Skeletal muscle tissue (tissue), 4 donors: ENCODE data around the gene TMEM79. TPM values are rescaled to one million over a fixed set of nuclear protein-coding genes. Genes with fewer than 3 reads are reported as not detected.

ENCODE experiments used
- H3K27ac ChIP-seq: one replicate; pipeline ENCODE4 v1.7.0; 2013; ENCODE audit warnings: mild to moderate bottlenecking, low read depth, low read length, inconsistent platforms
- H3K27me3 ChIP-seq, 3 donors: one replicate each; pipeline ENCODE4 v1.7.0; 2013; ENCODE audit warnings: low read length in 3 of 3; ENCODE audit not compliant: control insufficient read depth in 3 of 3, insufficient read depth in 3 of 3
- H3K36me3 ChIP-seq, 3 donors: one replicate each; pipeline ENCODE4 v1.7.0; 2013; ENCODE audit warnings: low read length in 3 of 3; ENCODE audit not compliant: control insufficient read depth in 3 of 3, insufficient read depth in 3 of 3
- H3K4me1 ChIP-seq, 3 donors: one replicate each; pipeline ENCODE4 v1.7.0; 2013; ENCODE audit warnings: low read length in 3 of 3, mild to moderate bottlenecking in 3 of 3; ENCODE audit not compliant: control insufficient read depth in 3 of 3, insufficient read depth in 3 of 3
- H3K4me3 ChIP-seq, 3 donors: one replicate each; pipeline ENCODE4 v1.7.0; 2013; ENCODE audit warnings: low read length in 3 of 3
- H3K9ac ChIP-seq, 3 donors: one replicate each; pipeline ENCODE4 v1.7.0; 2013; ENCODE audit warnings: low read length in 3 of 3, mild to moderate bottlenecking in 3 of 3, moderate library complexity in 2 of 3, low read depth in 1 of 3
- H3K9me3 ChIP-seq, 3 donors: one replicate each; pipeline ENCODE4 v1.7.0; 2013; ENCODE audit warnings: low read length in 3 of 3; ENCODE audit not compliant: control insufficient read depth in 3 of 3
- total RNA-seq: library from RNA; depleted of rRNA; stranded (reverse); fragments of >200 nt; gene quantifications from one replicate; pipeline ENCODE4 v1.2.3, GENCODE V29; 2014
- donor health status: Osteomylitis.

Gene TMEM79
- total RNA-seq, 1 donor from 2014 or later, result 4.2 TPM

GRCh38 chr1:156293098-156293434, 8.9 kb downstream of the TMEM79 start:
- Histone ChIP-seq H3K4me1 (peaks cover 16 to 29% (median 17%) of the 10 kb centered on the region in 3 donors), H3K27ac (no peak overlapping the region), H3K36me3 (peaks cover 0 to 11% (median 9%) of the 10 kb centered on the region in 3 donors), H3K27me3 (no peaks in the 10 kb centered on the region), H3K9me3 (no peaks in the 10 kb centered on the region), H3K9ac (no peak overlapping the region), H3K4me3 (no peak overlapping the region)

- no peak overlapping the region for H3K27ac ChIP-seq
- H3K36me3 ChIP-seq, result peaks cover 0 to 11% (median 7%) of the 10 kb centered on the region in 3 donors
- H3K4me3 ChIP-seq, result no peak overlapping the region
- H3K27me3 ChIP-seq, result no peaks in the 10 kb centered on the region
- H3K4me1 ChIP-seq, result peaks cover 16 to 29% (median 17%) of the 10 kb centered on the region in 3 donors
- H3K9ac ChIP-seq, result no peak overlapping the region
- H3K9me3 ChIP-seq, result no peaks in the 10 kb centered on the region
These were observed 9.8 kb downstream of the TMEM79 start for GRCh38 chr1:156293895-156294294.

- peak within 1 kb of the TSS; percentile 82 to 94 (median 92) for H3K9ac ChIP-seq
- H3K4me3 ChIP-seq, result peak within 1 kb of the TSS; percentile 82 to 95 (median 91)
- H3K9me3 ChIP-seq, result no peaks in the 10 kb centered on the region
- H3K36me3 ChIP-seq, result peaks cover 0 to 11% (median 7%) of the 10 kb centered on the region in 3 donors
- H3K27ac ChIP-seq, result peak within 1 kb of the TSS; percentile 32
- H3K4me1 ChIP-seq, result peaks cover 16 to 29% (median 17%) of the 10 kb centered on the region in 3 donors
- H3K27me3 ChIP-seq, result no peaks in the 10 kb centered on the region
These were observed 11.3 kb downstream of the TMEM79 start, which contains the start of gene GLMP for GRCh38 chr1:156295391-156295947. TSS of gene GLMP (minus strand) at chr1:156295679. CDS start at chr1:156295645, 34 bp downstream.

GRCh38 chr1:156298852-156299357, 14.8 kb downstream of the TMEM79 start, which contains the start of gene VHLL:
TSS of gene VHLL (minus strand) at chr1:156299307. CDS start at chr1:156299189, 118 bp downstream.
- peaks cover 0 to 5% (median 0%) of the 10 kb centered on the region in 3 donors for H3K36me3 ChIP-seq
- H3K9ac ChIP-seq, result no peak within 1 kb of the TSS
- no peaks in the 10 kb centered on the region for H3K9me3 ChIP-seq
- H3K4me1 ChIP-seq, result peaks cover 8 to 18% (median 8%) of the 10 kb centered on the region in 3 donors
- no peak within 1 kb of the TSS for H3K27ac ChIP-seq
- no peak within 1 kb of the TSS for H3K4me3 ChIP-seq
- H3K27me3 ChIP-seq, result no peaks in the 10 kb centered on the region

GRCh38 chr1:156303241-156303640, 19.1 kb downstream of the TMEM79 start:
- H3K36me3 ChIP-seq, result peaks cover 9 to 12% (median 10%) of the 10 kb centered on the region in 3 donors
- H3K27ac ChIP-seq, result no peak overlapping the region

GRCh38 chr1:156305215-156305614, 21.1 kb downstream of the TMEM79 start:
- no peak overlapping the region for H3K27ac ChIP-seq
- no peak overlapping the region for H3K4me3 ChIP-seq
- H3K9me3 ChIP-seq, result no peaks in the 10 kb centered on the region
- no peak overlapping the region for H3K9ac ChIP-seq
- H3K36me3 ChIP-seq, result peaks cover 20 to 31% (median 26%) of the 10 kb centered on the region in 3 donors
- no peaks in the 10 kb centered on the region for H3K4me1 ChIP-seq
- no peaks in the 10 kb centered on the region for H3K27me3 ChIP-seq

More at GRCh38 chr1:156303241-156303640, 19.1 kb downstream of the TMEM79 start:
- Histone ChIP-seq H3K9ac (no peak overlapping the region), H3K4me1 (no peaks in the 10 kb centered on the region), H3K27me3 (no peaks in the 10 kb centered on the region), H3K9me3 (no peaks in the 10 kb centered on the region), H3K4me3 (no peak overlapping the region)

- Histone ChIP-seq H3K9ac (no peak overlapping the region), H3K4me1 (peaks cover 0 to 5% (median 0%) of the 10 kb centered on the region in 3 donors), H3K27ac (no peak overlapping the region), H3K36me3 (peaks cover 36 to 57% (median 51%) of the 10 kb centered on the region in 3 donors), H3K4me3 (no peak overlapping the region), H3K9me3 (no peaks in the 10 kb centered on the region), H3K27me3 (no peaks in the 10 kb centered on the region)
These were observed 24.0 kb downstream of the TMEM79 start for GRCh38 chr1:156308078-156308477.

GRCh38 chr1:156310962-156311361, 26.8 kb downstream of the TMEM79 start:
- H3K36me3 ChIP-seq, result peaks cover 38 to 72% (median 69%) of the 10 kb centered on the region in 3 donors

GRCh38 chr1:156316909-156317308, 32.8 kb downstream of the TMEM79 start:
- Histone ChIP-seq H3K27ac (no peak overlapping the region), H3K36me3 (peaks cover 55 to 80% (median 76%) of the 10 kb centered on the region in 3 donors), H3K27me3 (no peaks in the 10 kb centered on the region), H3K9me3 (no peaks in the 10 kb centered on the region), H3K4me1 (no peaks in the 10 kb centered on the region), H3K9ac (no peak overlapping the region), H3K4me3 (no peak overlapping the region)

More at GRCh38 chr1:156310962-156311361, 26.8 kb downstream of the TMEM79 start:
- Histone ChIP-seq H3K4me3 (no peak overlapping the region), H3K4me1 (peaks cover 0 to 5% (median 0%) of the 10 kb centered on the region in 3 donors), H3K27me3 (no peaks in the 10 kb centered on the region), H3K9me3 (no peaks in the 10 kb centered on the region), H3K27ac (no peak overlapping the region), H3K9ac (no peak overlapping the region)

GRCh38 chr1:156319664-156320063, 35.5 kb downstream of the TMEM79 start:
- Histone ChIP-seq H3K27me3 (no peaks in the 10 kb centered on the region), H3K4me1 (no peaks in the 10 kb centered on the region), H3K9me3 (no peaks in the 10 kb centered on the region), H3K36me3 (peaks cover 59 to 80% (median 75%) of the 10 kb centered on the region in 3 donors), H3K27ac (no peak overlapping the region), H3K4me3 (no peak overlapping the region), H3K9ac (no peak overlapping the region)
